IgD-negative memory B cell (primary cell): ENCODE data around the gene DEFB118. TPM values are rescaled to one million over a fixed set of nuclear protein-coding genes. Genes with fewer than 3 reads are reported as not detected.
"Not testable (repeated sequence)": the region's sequence is repeated elsewhere in the genome, so short reads cannot be mapped to it uniquely, and the experiment has no call there.

Experiments
- H3K27ac Mint-ChIP-seq, 3 donors: one replicate each; pipeline ENCODE4 v1.8.0; 2020 to 2022; ENCODE audit warnings: mild to moderate bottlenecking in 3 of 3, mixed read lengths in 3 of 3, moderate library complexity in 1 of 3
- H3K27me3 Mint-ChIP-seq: one replicate; pipeline ENCODE4 v1.8.0; 2021; ENCODE audit warnings: mixed read lengths
- H3K36me3 Mint-ChIP-seq: one replicate; pipeline ENCODE4 v1.8.0; 2020; ENCODE audit warnings: mild to moderate bottlenecking, mixed read lengths
- H3K4me1 Mint-ChIP-seq, 3 donors: one replicate each; pipeline ENCODE4 v1.8.0; 2020 to 2022; ENCODE audit warnings: mixed read lengths in 3 of 3, mild to moderate bottlenecking in 1 of 3
- H3K4me3 Mint-ChIP-seq, 4 donors: one replicate each; pipeline ENCODE4 v1.8.0; 2020 to 2022; ENCODE audit warnings: mild to moderate bottlenecking in 4 of 4, mixed read lengths in 4 of 4, moderate library complexity in 3 of 4
- H3K9me3 Mint-ChIP-seq, 3 donors: one replicate each; pipeline ENCODE4 v1.8.0; 2020 to 2021; ENCODE audit warnings: mixed read lengths in 3 of 3, mild to moderate bottlenecking in 1 of 3
- polyA plus RNA-seq: library from polyadenylated mRNA; unstranded; fragments of 300-500 nt; fragmentation: Illumina TruSeq; gene quantifications from one replicate; pipeline ENCODE4 v1.2.3, GENCODE V29; 2021

DEFB118 gene
- polyA plus RNA-seq, result not detected

DNA sequence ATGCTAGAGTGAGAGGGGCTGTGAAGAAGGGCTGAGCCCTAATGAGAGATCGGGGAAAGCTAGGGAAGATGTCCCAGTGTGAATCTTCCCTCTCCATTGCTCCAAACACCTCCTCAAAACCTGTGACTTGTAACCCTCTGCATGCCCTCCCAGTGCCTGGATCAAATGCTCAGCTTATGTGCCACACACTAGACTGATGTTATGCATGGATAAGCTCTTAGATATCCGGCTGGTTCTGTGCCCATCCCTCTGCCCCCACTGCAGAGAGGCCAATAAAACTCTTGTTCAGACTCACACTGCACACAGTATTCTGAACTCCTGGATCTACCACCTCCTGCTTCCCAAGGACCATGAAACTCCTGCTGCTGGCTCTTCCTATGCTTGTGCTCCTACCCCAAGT is at the start of gene DEFB118:
DEFB118 (plus strand) TSS at position 301 of the 400 bp plus-strand sequence; CDS start at position 351, 50 bp downstream.
- Mint-ChIP-seq H3K27ac (no peak within 1 kb of the TSS), H3K4me1 (no peaks in the 10 kb centered on the region), H3K36me3 (no peaks in the 10 kb centered on the region), H3K4me3 (no peak within 1 kb of the TSS), H3K9me3 (peaks cover 3 to 7% (median 7%) of the 10 kb centered on the region in 3 donors), H3K27me3 (no peaks in the 10 kb centered on the region)

- H3K9me3 Mint-ChIP-seq, result peaks cover 5 to 20% (median 10%) of the 10 kb centered on the region in 3 donors
- peaks cover 2% of the 10 kb centered on the region for H3K36me3 Mint-ChIP-seq
- peaks cover 1% of the 10 kb centered on the region for H3K27me3 Mint-ChIP-seq
- H3K27ac Mint-ChIP-seq, result no peak overlapping the region
- H3K4me3 Mint-ChIP-seq, result no peak overlapping the region
- no peaks in the 10 kb centered on the region for H3K4me1 Mint-ChIP-seq
Observed at GRCh38 chr20:31322504-31322903, 45.9 kb upstream of the DEFB118 start.

GRCh38 chr20:31330893-31331292 is 37.5 kb upstream of the DEFB118 start:
- Mint-ChIP-seq H3K36me3 (peaks cover 2% of the 10 kb centered on the region), H3K27ac (no peak overlapping the region), H3K4me3 (no peak overlapping the region), H3K27me3 (peaks cover 2% of the 10 kb centered on the region), H3K9me3 (peaks cover 2 to 7% (median 7%) of the 10 kb centered on the region in 3 donors), H3K4me1 (no peaks in the 10 kb centered on the region)

- H3K4me1 Mint-ChIP-seq, result no peaks in the 10 kb centered on the region
- H3K4me3 Mint-ChIP-seq, result no peak overlapping the region
- peaks cover 3% of the 10 kb centered on the region for H3K36me3 Mint-ChIP-seq
- peaks cover 0 to 3% (median 2%) of the 10 kb centered on the region in 3 donors for H3K9me3 Mint-ChIP-seq
- no peaks in the 10 kb centered on the region for H3K27me3 Mint-ChIP-seq
- no peak overlapping the region for H3K27ac Mint-ChIP-seq
Observed at GRCh38 chr20:31341470-31341869, 26.9 kb upstream of the DEFB118 start.

DNA sequence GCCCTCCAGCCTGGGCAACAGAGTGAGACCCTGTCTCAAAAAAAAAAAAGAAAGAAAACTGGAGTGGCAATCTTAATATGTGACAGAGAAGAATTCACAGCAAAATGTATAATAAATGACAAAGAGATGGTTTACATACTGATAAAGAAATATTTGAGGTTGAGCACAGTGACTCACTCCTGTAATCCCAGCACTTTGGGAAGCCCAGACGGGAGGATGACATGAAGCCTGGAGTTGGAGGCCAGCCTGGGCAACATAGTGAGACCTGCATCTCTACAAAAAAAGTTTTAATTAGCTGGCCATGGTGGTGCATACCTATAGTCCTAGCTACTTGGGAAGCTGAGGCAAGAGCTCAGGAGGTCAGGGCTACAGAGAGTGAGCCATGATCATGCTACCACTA is 12.4 kb upstream of the DEFB118 start:
- H3K4me3 Mint-ChIP-seq, result no peak overlapping the region
- no peaks in the 10 kb centered on the region for H3K36me3 Mint-ChIP-seq
- peaks cover 1% of the 10 kb centered on the region for H3K27me3 Mint-ChIP-seq
- H3K27ac Mint-ChIP-seq, result no peak overlapping the region
- H3K9me3 Mint-ChIP-seq, result peaks cover 0 to 3% (median 2%) of the 10 kb centered on the region in 3 donors
- H3K4me1 Mint-ChIP-seq, result no peaks in the 10 kb centered on the region

GRCh38 chr20:31363295-31363694 is 5.1 kb upstream of the DEFB118 start:
- Mint-ChIP-seq H3K9me3 (peaks cover 6 to 11% (median 10%) of the 10 kb centered on the region in 3 donors), H3K4me1 (no peaks in the 10 kb centered on the region), H3K27me3 (no peaks in the 10 kb centered on the region), H3K36me3 (no peaks in the 10 kb centered on the region), H3K4me3 (no peak overlapping the region), H3K27ac (no peak overlapping the region)

DNA sequence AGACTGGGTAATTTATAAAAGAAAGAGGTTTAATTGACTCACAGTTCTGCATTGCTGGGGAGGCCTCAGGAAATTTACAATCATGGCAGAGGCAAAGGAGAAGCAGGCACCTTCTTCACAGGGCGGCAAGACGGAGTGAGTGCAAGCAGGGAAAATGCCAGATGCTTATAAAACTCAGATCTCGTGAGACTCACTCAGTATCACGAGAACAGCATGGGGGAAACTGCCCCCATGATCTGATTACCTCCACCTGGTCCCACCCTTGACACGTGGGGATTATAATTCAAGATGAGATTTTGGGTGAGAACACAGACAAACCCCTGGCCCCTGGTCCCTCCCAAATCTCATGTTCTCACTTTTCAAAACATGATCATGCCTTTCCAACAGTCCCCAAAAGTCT is 4.1 kb upstream of the DEFB118 start:
- not testable (repeated sequence) for H3K4me1 Mint-ChIP-seq, H3K36me3 Mint-ChIP-seq, H3K4me3 Mint-ChIP-seq, H3K27ac Mint-ChIP-seq, H3K27me3 Mint-ChIP-seq
- peaks cover 6 to 11% (median 10%) of the 10 kb centered on the region in 3 donors for H3K9me3 Mint-ChIP-seq

DNA sequence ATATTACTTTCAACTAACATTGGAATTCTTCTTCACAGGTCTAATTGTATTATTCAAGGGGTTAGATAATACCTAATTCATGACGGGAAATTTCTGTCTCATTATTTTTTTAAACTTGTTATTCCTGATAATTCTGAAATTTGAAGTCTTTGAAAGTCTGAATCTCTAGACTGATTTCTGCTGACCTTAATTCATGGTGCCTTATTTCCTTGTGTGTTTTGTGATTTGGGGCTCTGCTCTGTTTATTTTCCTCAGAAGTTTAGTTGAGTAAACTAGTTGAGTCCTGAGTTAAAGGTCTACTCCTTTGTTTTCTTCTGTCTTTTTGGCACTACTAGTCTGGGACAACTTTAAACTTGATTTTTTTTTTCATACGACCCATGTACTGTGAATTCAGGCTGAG is 5.9 kb downstream of the DEFB118 start:
- Mint-ChIP-seq H3K4me3 (no peak overlapping the region), H3K4me1 (no peaks in the 10 kb centered on the region), H3K9me3 (peaks cover 0 to 11% (median 3%) of the 10 kb centered on the region in 3 donors), H3K27ac (no peak overlapping the region), H3K27me3 (no peaks in the 10 kb centered on the region), H3K36me3 (no peaks in the 10 kb centered on the region)

DNA sequence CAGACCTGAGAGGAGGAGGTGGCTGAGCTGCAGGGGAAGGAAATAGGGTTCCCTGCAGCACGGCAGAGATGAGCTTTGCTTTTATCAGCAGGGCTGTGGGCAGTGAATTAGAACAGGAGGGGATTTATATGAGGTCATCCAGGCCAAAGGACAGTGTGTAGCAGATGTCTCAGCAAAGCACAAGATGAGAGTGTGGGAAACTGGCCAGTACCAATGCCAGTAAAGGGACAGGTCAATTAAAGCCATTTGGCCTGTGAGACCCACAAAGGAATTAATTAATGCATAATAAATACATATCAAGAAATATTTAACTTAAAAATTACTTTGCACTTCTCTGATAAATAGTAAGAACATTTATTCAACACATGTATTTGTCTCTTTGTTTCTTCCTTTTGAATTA is 22.1 kb downstream of the DEFB118 start, which contains the start of gene DEFB119:
DEFB119 (minus strand) TSS at position 101 of the 400 bp plus-strand sequence. CDS start 107 bp downstream, outside the sequence.
- Mint-ChIP-seq H3K27ac (no peak within 1 kb of the TSS), H3K27me3 (peaks cover 6% of the 10 kb centered on the region), H3K4me1 (no peaks in the 10 kb centered on the region), H3K36me3 (peaks cover 2% of the 10 kb centered on the region), H3K4me3 (no peak within 1 kb of the TSS), H3K9me3 (peaks cover 0 to 4% (median 1%) of the 10 kb centered on the region in 3 donors)

DNA sequence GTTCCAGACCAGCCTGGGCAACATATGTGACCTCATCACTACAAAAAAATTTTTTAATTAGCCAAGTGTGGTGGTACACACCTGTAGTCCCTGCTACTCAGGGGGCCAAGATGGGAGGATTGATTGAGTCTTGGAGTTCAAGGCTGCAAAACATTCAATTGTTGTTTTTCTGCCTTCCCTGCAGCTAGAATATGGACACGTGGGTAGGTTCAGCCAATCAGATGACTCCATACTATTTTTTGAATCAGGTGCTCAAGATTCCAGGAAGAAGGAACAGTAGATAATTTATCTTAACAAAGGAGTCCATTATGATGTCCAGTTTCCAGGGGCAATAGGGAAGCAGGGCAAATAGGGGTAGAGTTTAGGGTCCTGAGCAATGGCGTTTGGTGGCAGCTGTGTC is 24.4 kb downstream of the DEFB118 start:
- Mint-ChIP-seq H3K9me3 (peaks cover 0 to 2% (median 0%) of the 10 kb centered on the region in 3 donors), H3K27ac (no peak overlapping the region), H3K4me3 (no peak overlapping the region), H3K4me1 (no peaks in the 10 kb centered on the region), H3K36me3 (peaks cover 2% of the 10 kb centered on the region), H3K27me3 (peaks cover 11% of the 10 kb centered on the region)

GRCh38 chr20:31394900-31395299 is 26.5 kb downstream of the DEFB118 start:
- Mint-ChIP-seq H3K4me1 (no peaks in the 10 kb centered on the region), H3K9me3 (peaks cover 0 to 5% (median 0%) of the 10 kb centered on the region in 3 donors), H3K27ac (no peak overlapping the region)

GRCh38 chr20:31403886-31404285 is 35.5 kb downstream of the DEFB118 start:
- Mint-ChIP-seq H3K27me3 (peaks cover 1% of the 10 kb centered on the region), H3K27ac (no peak overlapping the region), H3K9me3 (peaks cover 0 to 3% (median 0%) of the 10 kb centered on the region in 3 donors), H3K4me3 (no peak overlapping the region), H3K4me1 (no peaks in the 10 kb centered on the region), H3K36me3 (no peaks in the 10 kb centered on the region)

More at GRCh38 chr20:31394900-31395299, 26.5 kb downstream of the DEFB118 start:
- Mint-ChIP-seq H3K4me3 (no peak overlapping the region), H3K36me3 (peaks cover 2% of the 10 kb centered on the region), H3K27me3 (peaks cover 8% of the 10 kb centered on the region)

DNA sequence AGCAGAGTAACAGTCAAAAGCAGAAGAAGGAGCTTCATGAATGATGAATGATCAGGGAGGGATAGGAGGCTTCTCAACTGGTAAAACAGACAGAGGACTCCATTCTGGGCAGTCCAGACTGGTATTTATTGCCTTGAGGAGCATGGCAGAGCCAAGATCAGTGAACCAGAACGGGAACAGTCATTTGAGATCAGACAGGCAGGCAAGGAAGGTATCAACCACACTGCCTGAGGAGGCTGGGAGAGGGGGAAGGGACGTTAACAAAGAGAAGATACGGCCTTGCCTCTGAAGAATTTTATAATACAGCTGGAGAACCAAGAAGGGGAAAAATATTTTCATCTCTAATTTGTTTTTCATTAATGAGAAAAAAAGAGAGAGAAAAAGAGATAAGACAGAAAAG is 37.7 kb downstream of the DEFB118 start, which contains the start of gene DEFB121:
DEFB121 (minus strand) TSS at position 101 of the 400 bp plus-strand sequence; CDS start at position 38, 63 bp downstream.
- no peak within 1 kb of the TSS for H3K4me3 Mint-ChIP-seq
- peaks cover 1% of the 10 kb centered on the region for H3K27me3 Mint-ChIP-seq
- no peaks in the 10 kb centered on the region for H3K4me1 Mint-ChIP-seq
- H3K9me3 Mint-ChIP-seq, result peaks cover 0 to 5% (median 2%) of the 10 kb centered on the region in 3 donors
- peaks cover 1% of the 10 kb centered on the region for H3K36me3 Mint-ChIP-seq
- H3K27ac Mint-ChIP-seq, result no peak within 1 kb of the TSS

DNA sequence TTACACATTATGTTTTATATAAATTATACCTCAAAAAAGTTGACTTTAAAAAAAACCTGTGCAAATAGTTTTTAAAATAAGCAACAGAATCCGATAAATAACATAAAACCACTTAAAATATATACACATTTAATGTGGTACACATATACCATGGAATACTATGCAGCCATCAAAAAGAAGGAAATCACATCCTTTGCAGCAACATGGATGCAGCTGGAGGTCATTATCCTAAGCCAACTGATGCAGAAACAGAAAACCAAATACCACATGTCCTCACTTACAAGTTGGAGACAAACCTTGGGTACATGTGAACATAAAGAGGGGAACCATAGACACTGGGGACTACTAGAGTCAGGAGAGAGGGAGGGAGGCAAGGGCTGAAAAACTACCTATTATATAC is 41.6 kb downstream of the DEFB118 start:
- H3K4me1 Mint-ChIP-seq, result no peaks in the 10 kb centered on the region
- peaks cover 4% of the 10 kb centered on the region for H3K27me3 Mint-ChIP-seq
- H3K27ac Mint-ChIP-seq, result no peak overlapping the region
- H3K36me3 Mint-ChIP-seq, result peaks cover 1% of the 10 kb centered on the region
- H3K9me3 Mint-ChIP-seq, result peaks cover 0 to 5% (median 2%) of the 10 kb centered on the region in 3 donors
- H3K4me3 Mint-ChIP-seq, result no peak overlapping the region

- Mint-ChIP-seq H3K27ac (no peak overlapping the region), H3K27me3 (peaks cover 3% of the 10 kb centered on the region), H3K36me3 (peaks cover 1% of the 10 kb centered on the region), H3K4me3 (no peak overlapping the region), H3K4me1 (no peaks in the 10 kb centered on the region), H3K9me3 (peaks cover 2 to 10% (median 3%) of the 10 kb centered on the region in 3 donors)
Observed at GRCh38 chr20:31414381-31414780, 46.0 kb downstream of the DEFB118 start.

GRCh38 chr20:31415653-31416052 is 47.3 kb downstream of the DEFB118 start:
- H3K27ac Mint-ChIP-seq, result no peak overlapping the region
- no peaks in the 10 kb centered on the region for H3K36me3 Mint-ChIP-seq
- peaks cover 3% of the 10 kb centered on the region for H3K27me3 Mint-ChIP-seq

More at GRCh38 chr20:31415653-31416052, 47.3 kb downstream of the DEFB118 start:
- Mint-ChIP-seq H3K4me1 (no peaks in the 10 kb centered on the region), H3K4me3 (no peak overlapping the region), H3K9me3 (peaks cover 0 to 7% (median 3%) of the 10 kb centered on the region in 3 donors)
